Stimulated activated CD8-positive, alpha-beta memory T cell treated with anti-CD3 and anti-CD28 coated beads, Interleukin-12 subunit alpha, Interleukin-12 subunit beta, amount 100 ng/mL, for 1 hour (primary cell): ENCODE measurements around the gene JPT1.

Experiments
- DNase-seq: peaks from one replicate; pipeline ENCODE4 v3.0.0-alpha.2; 2020; ENCODE audit warnings: low read depth

The JPT1 gene

DNA sequence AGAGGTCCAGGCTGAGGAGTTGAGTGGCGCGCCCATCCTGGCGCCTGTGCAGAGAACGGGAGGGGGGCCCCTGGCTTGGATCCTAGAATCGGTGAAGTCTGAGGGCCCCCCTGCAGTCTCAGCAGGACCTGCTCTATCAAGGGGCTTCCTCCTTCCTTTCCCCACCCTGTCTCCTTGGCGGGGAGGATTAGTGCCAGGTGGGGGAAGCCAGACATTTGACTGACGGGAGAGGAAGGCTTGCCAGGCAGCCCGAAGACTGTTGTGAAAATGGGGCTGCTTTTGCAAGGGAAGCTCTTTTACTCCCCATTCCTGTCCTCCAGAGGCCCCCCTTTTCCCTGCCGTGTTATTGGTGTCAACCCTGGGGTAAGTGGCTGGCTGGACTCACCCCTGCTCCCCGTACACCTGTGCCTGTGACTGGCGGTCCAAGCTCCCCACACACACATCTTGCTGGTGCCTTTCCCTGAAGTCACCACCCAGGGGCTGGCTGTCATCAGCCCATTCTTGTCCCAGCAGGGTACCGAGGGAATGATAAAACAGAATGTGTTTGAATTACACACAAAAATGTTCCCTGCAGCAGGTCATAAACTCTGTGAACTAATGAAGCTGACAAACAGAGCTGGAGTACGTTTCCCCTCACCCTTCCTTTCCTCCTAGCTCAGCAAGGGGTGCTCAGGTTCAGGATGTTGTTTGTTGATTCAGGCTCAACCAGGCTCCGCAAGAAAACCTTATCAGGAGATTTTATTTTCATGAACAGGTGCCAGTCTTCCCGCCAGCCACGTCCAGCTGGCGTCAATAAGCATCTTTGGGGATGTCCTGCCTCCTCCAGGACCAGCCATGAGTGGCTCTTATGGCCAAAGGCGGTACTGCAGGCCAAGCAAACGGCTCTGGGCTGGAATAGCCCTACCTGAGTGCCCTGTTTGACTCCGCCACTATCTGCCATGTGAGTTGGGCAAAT is 48.9 kb downstream of the JPT1 start:
- DNase-seq = no peak

- DNase-seq = no peak
Measured at GRCh38 chr17:75103601-75104554, 50.4 kb downstream of the JPT1 start.

DNA sequence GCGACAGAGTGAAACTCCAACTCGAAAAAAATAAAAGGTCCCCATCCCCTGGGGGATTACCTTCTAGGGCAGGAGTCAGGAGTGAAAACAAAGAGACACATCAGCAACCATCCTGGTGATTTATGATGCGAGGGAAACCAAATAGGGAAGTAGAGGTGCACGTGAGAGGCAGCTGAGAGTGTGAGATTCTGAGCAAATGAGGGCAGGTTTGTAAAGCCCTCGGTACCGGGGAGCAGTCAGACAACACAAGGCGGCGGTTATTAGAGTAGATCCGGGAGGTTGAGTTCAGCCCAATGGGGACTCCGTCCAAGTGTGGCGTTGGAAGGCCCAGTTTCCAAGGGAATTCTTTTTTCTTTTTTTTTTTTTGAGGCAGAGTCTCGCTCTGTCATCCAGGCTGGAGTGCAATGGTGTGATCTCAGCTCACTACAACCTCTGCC is 51.9 kb downstream of the JPT1 start:
- DNase-seq = no peak

DNA sequence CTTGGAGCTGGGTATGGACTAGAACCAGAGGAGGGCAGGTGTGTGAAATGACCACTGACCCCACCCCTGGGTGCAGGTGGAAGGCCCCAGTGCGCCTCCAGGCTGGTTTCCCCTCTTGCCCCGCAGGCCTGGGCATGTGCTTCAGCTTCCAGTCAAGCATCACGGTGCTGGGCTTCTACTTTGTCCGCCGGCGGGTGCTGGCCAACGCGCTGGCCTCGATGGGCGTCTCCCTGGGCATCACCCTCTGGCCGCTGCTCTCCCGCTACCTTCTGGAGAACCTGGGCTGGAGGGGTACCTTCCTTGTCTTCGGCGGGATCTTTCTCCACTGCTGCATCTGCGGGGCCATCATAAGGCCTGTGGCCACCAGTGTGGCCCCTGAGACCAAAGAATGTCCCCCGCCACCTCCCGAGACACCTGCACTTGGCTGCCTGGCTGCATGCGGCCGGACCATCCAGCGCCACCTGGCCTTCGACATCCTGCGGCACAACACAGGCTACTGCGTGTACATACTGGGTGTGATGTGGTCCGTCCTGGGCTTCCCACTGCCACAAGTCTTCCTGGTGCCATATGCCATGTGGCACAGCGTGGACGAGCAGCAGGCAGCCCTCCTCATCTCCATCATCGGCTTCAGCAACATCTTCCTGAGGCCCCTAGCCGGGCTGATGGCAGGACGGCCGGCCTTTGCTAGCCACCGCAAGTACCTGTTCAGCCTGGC is 54.3 kb downstream of the JPT1 start:
- DNase-seq = no peak

GRCh38 chr17:75098861-75099260 is 55.5 kb downstream of the JPT1 start:
- no peak for DNase-seq

DNA sequence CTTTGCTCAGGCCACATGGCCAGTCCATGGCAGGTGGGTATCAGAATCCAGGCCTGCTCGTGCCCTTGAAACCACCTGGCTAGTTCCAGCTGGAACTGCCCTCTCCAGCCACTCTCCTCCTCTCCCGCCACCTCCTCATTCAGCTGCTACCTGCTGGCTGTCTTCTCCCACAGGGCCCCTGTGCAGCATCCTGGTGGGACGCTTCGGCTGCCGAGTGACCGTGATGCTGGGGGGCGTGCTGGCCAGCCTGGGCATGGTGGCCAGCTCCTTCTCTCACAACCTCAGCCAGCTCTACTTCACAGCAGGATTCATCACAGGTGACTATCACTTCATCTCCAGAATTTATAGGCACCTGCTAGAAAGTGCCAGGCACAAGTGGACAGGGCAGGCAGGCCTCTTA is 56.4 kb downstream of the JPT1 start:
- no peak for DNase-seq

- no peak for DNase-seq
Measured at GRCh38 chr17:75096082-75096625, 58.2 kb downstream of the JPT1 start.

GRCh38 chr17:75094871-75095399 is 59.4 kb downstream of the JPT1 start:
- no peak for DNase-seq

- no peak for DNase-seq
Measured at GRCh38 chr17:75093548-75094158, 60.7 kb downstream of the JPT1 start.

GRCh38 chr17:75091855-75092327 is 62.4 kb downstream of the JPT1 start:
- no peak for DNase-seq

DNA sequence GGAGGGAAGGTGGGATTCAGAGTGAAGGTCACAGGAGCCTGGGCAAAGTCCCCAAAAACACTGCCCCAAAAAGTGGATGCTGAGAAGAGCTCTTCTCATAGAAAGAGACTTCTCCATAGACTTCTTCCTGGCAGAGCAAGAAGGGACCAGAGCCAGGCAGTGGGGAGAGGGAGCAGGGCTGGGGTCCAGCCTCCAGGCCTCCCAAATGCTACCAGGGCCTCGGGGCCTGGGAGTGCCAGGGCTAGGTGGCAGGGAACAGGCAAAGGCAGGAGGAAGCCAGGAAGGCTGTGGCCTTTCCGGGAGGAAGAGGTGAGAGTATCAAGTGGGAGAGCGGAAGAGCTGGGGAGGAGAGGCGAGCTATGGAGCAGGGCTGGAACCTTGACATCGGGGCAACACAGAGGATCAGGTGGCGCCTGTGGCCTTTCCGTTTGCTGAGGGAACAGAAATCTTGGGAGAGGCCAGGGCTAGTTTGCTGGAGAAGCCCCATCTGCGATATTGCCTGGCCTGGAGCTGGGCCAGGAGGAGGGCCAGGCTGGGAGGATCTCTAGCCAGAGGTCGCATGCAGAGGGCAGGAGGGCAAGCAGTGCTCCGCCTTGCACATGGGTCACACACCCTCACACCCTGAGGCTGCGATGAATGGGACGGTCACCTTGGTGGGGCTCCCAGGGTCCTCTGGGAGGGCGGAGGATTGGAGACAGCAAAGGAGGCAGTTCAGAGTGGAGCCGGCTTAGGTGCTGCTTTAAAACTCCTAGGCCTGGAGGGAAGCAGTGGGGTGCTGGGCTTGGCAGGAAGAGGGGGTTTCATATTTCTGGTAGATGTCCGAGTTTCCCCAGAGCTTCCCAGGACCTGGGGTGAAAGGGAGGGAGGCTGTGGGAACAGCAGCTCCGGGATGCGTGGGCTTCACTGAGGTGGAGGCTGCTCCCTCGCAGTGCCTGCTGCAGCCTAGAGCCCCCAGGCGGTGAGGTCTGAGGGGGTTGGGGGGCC is 63.1 kb downstream of the JPT1 start:
- no peak for DNase-seq

GRCh38 chr17:75088465-75089417 is 65.6 kb downstream of the JPT1 start:
- no peak for DNase-seq

DNA sequence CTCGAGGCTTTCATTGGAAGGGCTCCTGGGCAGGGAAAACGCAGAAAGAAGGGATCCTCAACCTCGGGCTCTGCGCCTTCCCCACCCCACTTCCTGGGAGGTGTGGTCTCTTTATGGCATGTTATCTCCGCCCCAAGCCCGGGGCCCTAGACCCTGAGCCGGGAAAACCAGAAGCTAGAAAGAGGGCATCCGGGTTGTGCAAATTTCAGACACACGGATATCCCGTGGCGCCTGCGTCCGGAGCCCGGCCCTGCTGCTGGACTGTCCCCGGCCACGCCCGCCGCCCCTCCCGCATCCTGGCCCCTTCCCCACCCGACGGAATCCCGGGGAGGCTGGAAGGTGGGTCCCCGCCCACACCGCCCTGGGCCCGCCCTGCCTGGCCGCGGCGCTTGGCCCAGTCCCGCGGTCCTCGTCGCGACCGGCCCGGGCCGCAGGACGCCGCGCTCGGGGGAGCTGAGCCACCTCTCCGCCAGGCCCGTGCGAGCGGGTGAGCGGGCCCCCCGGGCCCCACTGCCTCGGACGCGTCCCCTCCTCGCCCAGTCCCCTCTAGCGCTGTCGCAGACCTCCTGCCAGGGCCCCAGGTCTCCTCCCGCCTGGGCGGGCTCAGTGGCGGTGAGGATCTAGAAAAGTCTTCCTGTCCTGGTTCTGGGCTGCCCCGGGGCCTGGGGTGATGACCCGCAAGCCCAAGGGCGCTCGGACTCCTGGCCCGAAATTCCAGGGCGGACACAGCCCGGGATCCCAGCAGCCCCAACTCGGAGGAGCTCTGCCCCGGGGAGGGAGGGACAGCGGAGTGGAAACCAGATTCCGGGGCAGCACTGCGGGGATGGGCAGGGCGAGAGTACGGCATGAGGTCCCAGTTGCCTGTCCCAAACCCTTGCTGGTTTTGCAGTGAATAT is 66.5 kb downstream of the JPT1 start, which contains the start of gene SLC16A5:
SLC16A5 (plus strand) TSS at position 397 of the 896 bp plus-strand sequence. CDS start 5,683 bp downstream, outside the sequence.
- DNase-seq = no peak

GRCh38 chr17:75087182-75087557 is 67.1 kb downstream of the JPT1 start:
- no peak for DNase-seq

DNA sequence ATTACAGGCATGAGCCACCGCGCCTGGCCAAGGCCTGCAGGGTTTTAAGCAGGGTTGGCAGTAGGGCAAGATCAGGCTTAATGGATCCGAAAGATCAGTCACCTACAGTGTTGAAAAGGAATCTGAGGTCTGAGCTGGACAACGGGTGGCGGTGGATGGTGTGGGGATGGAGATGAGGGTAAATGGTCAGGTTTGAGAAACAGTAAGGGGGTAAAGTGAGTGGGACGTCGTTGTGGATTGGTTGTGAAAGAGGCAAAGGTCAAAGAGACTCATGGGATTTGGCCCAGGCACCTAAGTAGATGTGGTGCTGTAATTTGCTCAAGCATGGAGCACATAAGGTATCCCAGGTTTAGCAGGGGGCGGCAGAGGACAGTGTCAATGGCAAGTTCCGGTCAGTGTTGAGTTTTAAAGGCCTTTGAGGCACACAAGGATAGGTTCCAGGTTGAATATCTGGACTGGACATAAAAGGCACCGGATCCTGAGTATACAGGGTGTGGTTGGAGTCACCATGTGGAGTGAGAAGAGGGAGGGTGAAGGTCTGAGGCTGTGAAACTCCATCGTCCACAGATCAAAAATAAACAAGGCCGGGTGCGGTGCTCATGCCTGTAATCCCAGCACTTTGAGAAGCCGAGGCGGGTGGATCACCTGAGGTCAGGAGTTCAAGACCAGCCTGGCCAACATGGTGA is 67.7 kb downstream of the JPT1 start:
- DNase-seq = no peak
